Bronchial epithelial cell (primary cell): Measurements from ENCODE around the gene C2orf76. TPM values are rescaled to one million over a fixed set of nuclear protein-coding genes. Genes with fewer than 3 reads are reported as not detected.

Experiments used
- DNase-seq: peaks from one replicate; pipeline ENCODE4 v3.0.0-alpha.2; 2010; ENCODE audit warnings: low read depth
- FAIRE-seq: peaks from 2 replicates; lab custom pipeline; 2011; peaks lifted over from hg19 to GRCh38; lab: Jason Lieb, UNC
- H3K27me3 ChIP-seq: 2 replicates; pipeline ENCODE4 v1.5.1; 2011; ENCODE audit warnings: low read length; ENCODE audit not compliant: control insufficient read depth, insufficient read depth
- H3K36me3 ChIP-seq: 2 replicates; pipeline ENCODE4 v1.5.1; 2011; ENCODE audit warnings: low read length; ENCODE audit not compliant: control insufficient read depth, insufficient read depth
- H3K4me3 ChIP-seq: 2 replicates; pipeline ENCODE4 v1.5.1; 2011; ENCODE audit warnings: mild to moderate bottlenecking, low read depth, low read length, control low read depth
- total RNA-seq: library from RNA; depleted of rRNA; stranded (reverse); fragments of >200 nt; gene quantifications from 2 replicates; pipeline ENCODE4 v1.2.1, GENCODE V29; 2014
- TF ChIP-seq, protein P1 (sequence below): IDR thresholded peaks from 2 replicates; pipeline ENCODE4 v1.5.1; 2011; ENCODE audit warnings: mild to moderate bottlenecking, moderate library complexity, low read length, control low read depth, inconsistent platforms; ENCODE audit not compliant: insufficient read depth, severe bottlenecking

C2orf76 gene
- total RNA-seq, 1 donor from 2014 or later = 4.7 TPM

DNA sequence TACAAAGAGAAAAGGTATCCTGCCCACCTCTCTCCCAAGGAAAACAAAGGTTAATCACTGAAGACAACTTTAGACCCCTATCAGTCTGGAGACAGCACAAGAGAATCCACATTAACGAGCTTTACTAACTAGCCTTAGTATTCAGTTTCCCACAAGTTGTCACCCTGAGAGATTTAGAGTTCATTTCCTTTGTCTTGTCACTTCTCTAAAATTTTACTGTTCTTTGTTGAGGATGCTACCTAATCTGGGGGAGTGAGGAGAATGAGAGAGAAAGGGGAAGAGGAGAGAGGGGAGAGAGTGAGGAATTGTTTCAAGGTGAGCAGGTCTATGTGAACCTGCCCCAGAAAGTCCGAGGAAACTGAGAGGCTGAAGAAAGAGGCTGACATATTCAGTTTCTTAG is 28.4 kb downstream of the C2orf76 start:
- TF ChIP-seq, protein P1, sequence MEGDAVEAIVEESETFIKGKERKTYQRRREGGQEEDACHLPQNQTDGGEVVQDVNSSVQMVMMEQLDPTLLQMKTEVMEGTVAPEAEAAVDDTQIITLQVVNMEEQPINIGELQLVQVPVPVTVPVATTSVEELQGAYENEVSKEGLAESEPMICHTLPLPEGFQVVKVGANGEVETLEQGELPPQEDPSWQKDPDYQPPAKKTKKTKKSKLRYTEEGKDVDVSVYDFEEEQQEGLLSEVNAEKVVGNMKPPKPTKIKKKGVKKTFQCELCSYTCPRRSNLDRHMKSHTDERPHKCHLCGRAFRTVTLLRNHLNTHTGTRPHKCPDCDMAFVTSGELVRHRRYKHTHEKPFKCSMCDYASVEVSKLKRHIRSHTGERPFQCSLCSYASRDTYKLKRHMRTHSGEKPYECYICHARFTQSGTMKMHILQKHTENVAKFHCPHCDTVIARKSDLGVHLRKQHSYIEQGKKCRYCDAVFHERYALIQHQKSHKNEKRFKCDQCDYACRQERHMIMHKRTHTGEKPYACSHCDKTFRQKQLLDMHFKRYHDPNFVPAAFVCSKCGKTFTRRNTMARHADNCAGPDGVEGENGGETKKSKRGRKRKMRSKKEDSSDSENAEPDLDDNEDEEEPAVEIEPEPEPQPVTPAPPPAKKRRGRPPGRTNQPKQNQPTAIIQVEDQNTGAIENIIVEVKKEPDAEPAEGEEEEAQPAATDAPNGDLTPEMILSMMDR = no peak
- no peak for FAIRE-seq
- H3K4me3 ChIP-seq = no peak overlapping the region

GRCh38 chr2:119337749-119338148 is 28.9 kb downstream of the C2orf76 start:
- DNase-seq (no peak), FAIRE-seq (no peak)
- TF ChIP-seq, protein P1 = no peak
- H3K36me3 ChIP-seq = no peaks in the 10 kb centered on the region
- H3K27me3 ChIP-seq = no peaks in the 10 kb centered on the region
- H3K4me3 ChIP-seq = no peak overlapping the region

More for the DNA sequence above, 28.4 kb downstream of the C2orf76 start:
- H3K27me3 ChIP-seq = no peaks in the 10 kb centered on the region
- H3K36me3 ChIP-seq = no peaks in the 10 kb centered on the region
- DNase-seq = no peak

GRCh38 chr2:119333833-119334232 is 32.8 kb downstream of the C2orf76 start:
- TF ChIP-seq, protein P1 = no peak
- no peak overlapping the region for H3K4me3 ChIP-seq
- no peak for DNase-seq
- no peaks in the 10 kb centered on the region for H3K36me3 ChIP-seq
- no peaks in the 10 kb centered on the region for H3K27me3 ChIP-seq
- FAIRE-seq = no peak

DNA sequence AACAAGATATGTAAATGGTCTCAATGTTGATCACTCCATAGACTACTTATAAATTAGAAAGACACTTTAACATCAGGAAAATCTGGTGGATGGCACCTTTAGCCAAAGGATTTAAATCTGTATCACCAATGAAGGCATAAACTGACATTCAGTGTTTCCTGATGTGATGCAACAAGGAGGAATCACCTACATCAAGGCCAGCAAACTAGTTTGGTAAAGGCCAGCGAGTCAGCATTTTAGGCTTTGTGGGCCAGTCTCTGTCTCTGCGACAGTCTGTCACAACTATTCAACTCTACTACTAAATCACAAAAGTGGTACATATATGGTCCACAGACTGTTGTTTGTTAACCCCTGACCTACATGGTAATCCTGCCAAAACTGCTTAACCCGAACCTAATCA is 33.3 kb downstream of the C2orf76 start:
- peak; percentile 59 for DNase-seq
- peak; percentile 28 for FAIRE-seq
- no peaks in the 10 kb centered on the region for H3K27me3 ChIP-seq
- H3K4me3 ChIP-seq = no peak overlapping the region
- TF ChIP-seq, protein P1 = no peak
- no peaks in the 10 kb centered on the region for H3K36me3 ChIP-seq

DNA sequence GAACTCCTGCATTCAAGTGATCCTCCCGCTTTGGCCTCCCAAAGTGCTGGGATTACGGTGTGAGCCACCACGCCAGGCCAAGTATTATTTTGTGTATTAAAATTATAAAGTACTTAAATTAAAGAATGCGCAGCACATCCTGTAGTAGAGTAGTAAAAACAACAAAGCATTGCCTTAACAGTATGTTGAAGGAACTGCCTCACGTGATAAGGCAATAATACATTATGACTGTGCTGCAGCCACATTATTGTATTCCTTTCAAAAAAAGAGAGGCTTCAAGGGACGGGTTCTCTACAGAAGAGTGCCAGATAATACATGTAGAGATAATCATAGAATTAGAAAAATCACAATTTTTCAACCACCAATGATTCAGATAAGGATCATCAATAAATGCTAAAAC is 33.7 kb downstream of the C2orf76 start:
- H3K4me3 ChIP-seq = no peak overlapping the region
- FAIRE-seq = no peak
- TF ChIP-seq, protein P1 = no peak
- DNase-seq = no peak
- no peaks in the 10 kb centered on the region for H3K27me3 ChIP-seq
- H3K36me3 ChIP-seq = no peaks in the 10 kb centered on the region

DNA sequence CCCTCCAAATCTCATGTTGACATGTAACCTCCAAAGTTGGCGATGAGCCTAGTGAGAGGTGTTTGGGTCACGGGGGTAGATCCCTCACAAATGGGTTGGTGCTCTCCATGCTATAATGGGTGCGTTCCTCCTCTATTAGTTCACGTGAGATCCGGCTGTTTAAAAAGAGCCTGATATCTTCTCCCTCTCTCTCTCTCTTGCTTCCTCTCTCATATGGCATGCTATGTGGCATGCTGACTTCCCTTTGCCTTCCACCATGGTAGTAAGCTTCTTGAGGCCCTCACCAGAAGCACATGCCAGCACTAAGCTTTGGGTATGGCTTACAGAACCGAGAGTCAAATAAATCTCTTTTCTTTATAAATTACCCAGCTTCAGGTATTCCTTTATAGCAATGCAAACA is 39.2 kb downstream of the C2orf76 start:
- TF ChIP-seq, protein P1 = no peak
- DNase-seq (no peak), FAIRE-seq (no peak)
- Histone ChIP-seq H3K4me3 (no peak overlapping the region), H3K27me3 (no peaks in the 10 kb centered on the region), H3K36me3 (no peaks in the 10 kb centered on the region)
